WERI-Rb-1 (cell line): Measurements from ENCODE around the gene DLGAP4.

Experiments
- DNase-seq: peaks from one replicate; pipeline ENCODE4 v3.0.0-alpha.2; 2020
- H3K27ac ChIP-seq: fragments of 250-450 bp; sonication (Bioruptor Pico); 2 replicates; pipeline ENCODE4 v1.5.1; 2020; ENCODE audit warnings: mild to moderate bottlenecking, moderate library complexity
- H3K27me3 ChIP-seq: fragments of 250-450 bp; sonication (Bioruptor Pico); 2 replicates; pipeline ENCODE4 v1.5.1; 2021; ENCODE audit warnings: mild to moderate bottlenecking, low read depth, moderate library complexity; ENCODE audit not compliant: insufficient read depth, severe bottlenecking
- H3K36me3 ChIP-seq: fragments of 250-450 bp; sonication (Bioruptor Pico); 2 replicates; pipeline ENCODE4 v1.5.1; 2020; ENCODE audit warnings: mild to moderate bottlenecking, moderate library complexity
- H3K4me3 ChIP-seq: 2 replicates; pipeline ENCODE4 v1.5.1; 2011; ENCODE audit warnings: low read depth, mild to moderate bottlenecking, control low read depth, low read length
- H3K9me3 ChIP-seq: fragments of 250-450 bp; sonication (Bioruptor Pico); 2 replicates; pipeline ENCODE4 v1.5.1; 2021; ENCODE audit warnings: mild to moderate bottlenecking, moderate library complexity; ENCODE audit not compliant: severe bottlenecking
- CTCF ChIP-seq: IDR thresholded peaks from 2 replicates; pipeline ENCODE4 v1.5.1; 2011; ENCODE audit warnings: low read depth, mild to moderate bottlenecking, control low read depth, inconsistent platforms, low read length

DLGAP4 gene

GRCh38 chr20:36400909-36401735 is 95.0 kb downstream of the DLGAP4 start:
- Histone ChIP-seq H3K4me3 (no peak overlapping the region), H3K27me3 (no peaks in the 10 kb centered on the region), H3K9me3 (no peaks in the 10 kb centered on the region), H3K36me3 (no peaks in the 10 kb centered on the region), H3K27ac (no peak overlapping the region)
- no peak for DNase-seq
- TF ChIP-seq CTCF: no peak

DNA sequence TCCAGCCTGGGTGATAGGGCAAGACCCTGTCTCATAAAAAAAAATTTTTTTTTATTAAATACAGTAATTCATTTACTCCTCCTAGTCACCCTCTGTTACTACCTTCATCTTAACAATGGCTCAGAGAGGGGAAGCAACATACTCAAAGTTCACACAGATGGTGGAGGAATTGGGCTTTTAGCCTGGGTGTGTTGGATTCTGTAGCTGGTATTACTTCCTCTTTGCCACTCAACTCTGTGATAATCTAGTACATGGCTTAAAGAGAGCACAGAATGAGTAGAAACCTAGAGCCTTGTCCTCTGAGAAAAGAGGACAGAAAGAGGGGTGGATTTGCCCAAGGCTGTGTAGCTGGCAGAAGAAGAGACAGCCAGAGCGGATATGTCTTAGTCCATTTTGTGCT is 96.6 kb downstream of the DLGAP4 start:
- no peak overlapping the region for H3K27ac ChIP-seq
- no peak for TF ChIP-seq CTCF
- no peak overlapping the region for H3K4me3 ChIP-seq
- H3K27me3 ChIP-seq: no peaks in the 10 kb centered on the region
- H3K9me3 ChIP-seq: no peaks in the 10 kb centered on the region
- no peak for DNase-seq
- no peaks in the 10 kb centered on the region for H3K36me3 ChIP-seq

GRCh38 chr20:36404435-36404978 is 98.4 kb downstream of the DLGAP4 start:
- Histone ChIP-seq H3K27ac (no peak overlapping the region), H3K36me3 (no peaks in the 10 kb centered on the region)

GRCh38 chr20:36405255-36405654 is 99.1 kb downstream of the DLGAP4 start:
- no peak for TF ChIP-seq CTCF
- H3K27ac ChIP-seq: no peak overlapping the region

More at GRCh38 chr20:36404435-36404978, 98.4 kb downstream of the DLGAP4 start:
- TF ChIP-seq CTCF: no peak
- no peak for DNase-seq
- Histone ChIP-seq H3K9me3 (no peaks in the 10 kb centered on the region), H3K27me3 (no peaks in the 10 kb centered on the region), H3K4me3 (no peak overlapping the region)

GRCh38 chr20:36407199-36407733 is 101.1 kb downstream of the DLGAP4 start:
- H3K9me3 ChIP-seq: no peaks in the 10 kb centered on the region
- no peak overlapping the region for H3K4me3 ChIP-seq
- H3K27me3 ChIP-seq: no peaks in the 10 kb centered on the region
- no peak overlapping the region for H3K27ac ChIP-seq
- no peak for TF ChIP-seq CTCF
- no peak for DNase-seq
- no peaks in the 10 kb centered on the region for H3K36me3 ChIP-seq

More at GRCh38 chr20:36405255-36405654, 99.1 kb downstream of the DLGAP4 start:
- no peak for DNase-seq
- Histone ChIP-seq H3K27me3 (no peaks in the 10 kb centered on the region), H3K4me3 (no peak overlapping the region), H3K9me3 (no peaks in the 10 kb centered on the region), H3K36me3 (no peaks in the 10 kb centered on the region)
